ENCODE results near the gene LLGL1.
A peak's percentile ranks its signal among the peaks of the same experiment; 100 is the strongest.
"Not testable (repeated sequence)": the region's sequence is repeated elsewhere in the genome, so short reads cannot be mapped to it uniquely, and the experiment has no call there.

The LLGL1 gene

GRCh38 chr17:18194394-18194793, 31.0 kb upstream of the LLGL1 start:
- DNase-seq (ENCODE audit: low read depth): no peak

GRCh38 chr17:18194804-18195203, 30.6 kb upstream of the LLGL1 start:
- DNase-seq (ENCODE audit: low read depth): no peak

GRCh38 chr17:18195246-18195645, 30.2 kb upstream of the LLGL1 start:
- DNase-seq (ENCODE audit: low read depth): no peak

GRCh38 chr17:18197535-18198194, 27.8 kb upstream of the LLGL1 start:
- no peak for DNase-seq (ENCODE audit: low read depth)

- no peak for DNase-seq (ENCODE audit: low read depth)
Observed at GRCh38 chr17:18198530-18198929, 26.9 kb upstream of the LLGL1 start.

- no peak for DNase-seq (ENCODE audit: low read depth)
Observed at GRCh38 chr17:18201108-18201507, 24.3 kb upstream of the LLGL1 start.

GRCh38 chr17:18203308-18203707, 22.1 kb upstream of the LLGL1 start:
- no peak for DNase-seq (ENCODE audit: low read depth)

- DNase-seq (ENCODE audit: low read depth): no peak
Observed at GRCh38 chr17:18205861-18206260, 19.6 kb upstream of the LLGL1 start.

- DNase-seq (ENCODE audit: low read depth): no peak
Observed at GRCh38 chr17:18206962-18207361, 18.5 kb upstream of the LLGL1 start.

GRCh38 chr17:18208092-18208491, 17.3 kb upstream of the LLGL1 start:
- no peak for DNase-seq (ENCODE audit: low read depth)

- no peak for DNase-seq (ENCODE audit: low read depth)
Observed at GRCh38 chr17:18213666-18214270, 11.7 kb upstream of the LLGL1 start.

GRCh38 chr17:18216906-18217305, 8.5 kb upstream of the LLGL1 start:
- DNase-seq (ENCODE audit: low read depth): not testable (repeated sequence)

GRCh38 chr17:18217412-18218015, 7.9 kb upstream of the LLGL1 start:
- peak; percentile 75 for DNase-seq (ENCODE audit: low read depth)

- DNase-seq (ENCODE audit: low read depth): peak; percentile 48
Observed at GRCh38 chr17:18218756-18219415, 6.5 kb upstream of the LLGL1 start.

- peak; percentile 33 for DNase-seq (ENCODE audit: low read depth)
Observed at GRCh38 chr17:18224053-18224386, 1.4 kb upstream of the LLGL1 start.

GRCh38 chr17:18224387-18225120, 881 bp upstream of the LLGL1 start:
- DNase-seq (ENCODE audit: low read depth): peak; percentile 59

GRCh38 chr17:18225642-18226283, 328 bp downstream of the LLGL1 start:
- DNase-seq (ENCODE audit: low read depth): no peak

- DNase-seq (ENCODE audit: low read depth): peak; percentile 36
Observed at GRCh38 chr17:18226284-18226945, 980 bp downstream of the LLGL1 start.

GRCh38 chr17:18227635-18228034, 2.2 kb downstream of the LLGL1 start:
- no peak for DNase-seq (ENCODE audit: low read depth)

GRCh38 chr17:18228176-18228682, 2.8 kb downstream of the LLGL1 start:
- no peak for DNase-seq (ENCODE audit: low read depth)

- no peak for DNase-seq (ENCODE audit: low read depth)
Observed at GRCh38 chr17:18229254-18229653, 3.8 kb downstream of the LLGL1 start.

Data from ELR (cell line).